SW 1271 (cell line): ENCODE data around the gene FILIP1.

Experiments
- DNase-seq, 2 experiments: peaks; one replicate each; lab custom pipeline; 2025; lab: John Stamatoyannopoulos, UW

Gene FILIP1

GRCh38 chr6:75493400-75494064 is at the start of gene FILIP1:
Gene FILIP1 (minus strand): TSS chr6:75493800. CDS start chr6:75414972, 78,828 bp downstream.
- no peak for DNase-seq

GRCh38 chr6:75543311-75543710 is 49.7 kb upstream of the FILIP1 start:
- DNase-seq, result no peak

- no peak for DNase-seq
Measured at GRCh38 chr6:75539136-75539535, 45.5 kb upstream of the FILIP1 start.

GRCh38 chr6:75532521-75532920 is 38.9 kb upstream of the FILIP1 start:
- no peak for DNase-seq

GRCh38 chr6:75531174-75531573 is 37.6 kb upstream of the FILIP1 start:
- no peak for DNase-seq

- no peak for DNase-seq
Measured at GRCh38 chr6:75530696-75531095, 37.1 kb upstream of the FILIP1 start.

- DNase-seq, result no peak
Measured at GRCh38 chr6:75528423-75528822, 34.8 kb upstream of the FILIP1 start.

GRCh38 chr6:75526502-75527127 is 33.0 kb upstream of the FILIP1 start:
- DNase-seq, result peak in 1 of 2 experiments; percentile 65

- DNase-seq, result no peak
Measured at GRCh38 chr6:75525682-75526081, 32.1 kb upstream of the FILIP1 start.

GRCh38 chr6:75524322-75524972 is 30.8 kb upstream of the FILIP1 start:
- peak in 1 of 2 experiments; percentile 47 for DNase-seq

GRCh38 chr6:75516757-75517156 is 23.2 kb upstream of the FILIP1 start:
- no peak for DNase-seq

GRCh38 chr6:75512591-75512990 is 19.0 kb upstream of the FILIP1 start:
- no peak for DNase-seq

GRCh38 chr6:75505424-75505823 is 11.8 kb upstream of the FILIP1 start:
- no peak for DNase-seq

- DNase-seq, result no peak
Measured at GRCh38 chr6:75504465-75505222, 11.0 kb upstream of the FILIP1 start.

GRCh38 chr6:75503291-75503690 is 9.7 kb upstream of the FILIP1 start:
- DNase-seq, result no peak

GRCh38 chr6:75502884-75503283 is 9.3 kb upstream of the FILIP1 start:
- no peak for DNase-seq

- DNase-seq, result no peak
Measured at GRCh38 chr6:75501756-75502155, 8.2 kb upstream of the FILIP1 start.

- no peak for DNase-seq
Measured at GRCh38 chr6:75499640-75500039, 6.0 kb upstream of the FILIP1 start.

GRCh38 chr6:75498862-75499261 is 5.3 kb upstream of the FILIP1 start:
- no peak for DNase-seq

- DNase-seq, result no peak
Measured at GRCh38 chr6:75497994-75498393, 4.4 kb upstream of the FILIP1 start.

- DNase-seq, result no peak
Measured at GRCh38 chr6:75495011-75495410, 1.4 kb upstream of the FILIP1 start.

GRCh38 chr6:75494290-75494689 is 690 bp upstream of the FILIP1 start:
- no peak for DNase-seq
